Islet of Langerhans (tissue), 1 donor: Measurements from ENCODE around the gene PSMB11.
A peak's percentile ranks its signal among the peaks of the same experiment; 100 is the strongest.
"Not testable (repeated sequence)": the region's sequence is repeated elsewhere in the genome, so short reads cannot be mapped to it uniquely, and the experiment has no call there.

Experiments used
- FAIRE-seq: peaks from one replicate; lab custom pipeline; 2011; peaks lifted over from hg19 to GRCh38; lab: Jason Lieb, UNC

PSMB11 gene

DNA sequence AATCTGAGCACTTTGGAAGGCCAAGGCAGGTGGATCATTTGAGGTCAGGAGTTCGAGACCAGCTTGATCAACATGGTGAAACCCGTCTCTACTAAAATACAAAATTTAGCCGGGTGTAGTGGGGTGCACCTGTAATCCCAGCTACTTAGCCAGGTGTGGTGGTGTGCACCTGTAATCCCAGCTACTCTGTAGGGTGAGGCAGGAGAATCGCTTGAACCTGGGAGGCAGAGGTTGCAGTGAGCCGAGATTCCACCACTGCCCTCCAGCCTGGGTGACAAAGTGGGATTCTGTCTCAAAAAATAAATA is 28.3 kb upstream of the PSMB11 start:
- FAIRE-seq: not testable (repeated sequence)

DNA sequence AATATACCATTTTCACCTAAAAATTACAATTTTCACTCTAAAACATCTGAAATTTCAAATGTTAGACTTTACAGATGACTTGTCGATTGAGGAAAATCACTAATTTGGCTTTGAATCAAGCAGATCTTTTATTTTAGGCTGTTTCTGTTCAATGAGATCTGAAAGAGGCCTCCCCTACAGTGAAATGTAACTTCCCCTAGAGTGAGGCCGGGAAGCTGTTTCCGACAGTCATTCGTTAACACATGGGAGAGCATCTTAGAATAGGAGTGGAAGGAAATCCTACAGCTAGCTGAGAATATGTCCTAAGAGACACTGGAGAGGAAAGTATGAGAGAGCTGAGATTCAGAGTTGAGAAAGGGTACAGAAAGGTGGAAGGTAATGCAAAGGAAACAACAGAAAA is 26.4 kb upstream of the PSMB11 start:
- no peak for FAIRE-seq

DNA sequence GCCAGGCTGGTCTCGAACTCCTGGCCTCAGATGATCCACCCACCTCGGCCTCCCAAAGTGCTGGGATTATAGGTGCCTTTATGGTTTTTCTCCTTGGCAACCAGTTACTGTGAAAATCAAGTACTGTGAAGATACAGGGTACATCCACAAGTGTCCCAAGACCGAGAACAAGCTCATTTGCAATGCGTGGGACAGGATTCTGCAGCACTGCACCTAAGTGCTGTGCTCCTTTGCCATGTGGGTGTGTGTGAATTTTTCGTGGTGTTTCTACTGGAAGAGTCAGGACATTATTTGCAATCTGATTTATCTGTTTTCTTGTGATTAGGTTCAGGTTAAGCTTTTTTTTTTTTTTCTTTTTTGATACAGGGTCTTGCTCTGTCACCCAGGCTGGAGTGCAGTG is 24.9 kb upstream of the PSMB11 start:
- FAIRE-seq: no peak

DNA sequence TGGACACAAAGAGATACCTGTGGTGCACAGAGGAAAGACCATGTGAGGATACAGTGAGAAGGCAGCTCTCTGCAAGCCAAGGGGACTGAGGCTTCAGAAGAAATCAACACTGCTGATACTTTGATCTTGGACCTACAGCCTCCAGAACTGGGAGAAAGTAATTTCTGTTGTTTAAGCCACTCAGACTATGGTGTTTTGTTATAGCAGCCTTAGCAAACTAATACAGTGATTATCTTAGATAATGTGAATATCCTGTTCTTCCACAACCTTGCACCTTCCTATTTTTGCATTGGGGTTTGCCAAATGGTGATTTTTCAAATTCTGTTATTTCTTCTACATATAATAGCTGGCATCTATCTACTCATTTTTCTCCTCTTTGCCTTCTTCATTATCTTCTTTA is 23.9 kb upstream of the PSMB11 start:
- FAIRE-seq: no peak

DNA sequence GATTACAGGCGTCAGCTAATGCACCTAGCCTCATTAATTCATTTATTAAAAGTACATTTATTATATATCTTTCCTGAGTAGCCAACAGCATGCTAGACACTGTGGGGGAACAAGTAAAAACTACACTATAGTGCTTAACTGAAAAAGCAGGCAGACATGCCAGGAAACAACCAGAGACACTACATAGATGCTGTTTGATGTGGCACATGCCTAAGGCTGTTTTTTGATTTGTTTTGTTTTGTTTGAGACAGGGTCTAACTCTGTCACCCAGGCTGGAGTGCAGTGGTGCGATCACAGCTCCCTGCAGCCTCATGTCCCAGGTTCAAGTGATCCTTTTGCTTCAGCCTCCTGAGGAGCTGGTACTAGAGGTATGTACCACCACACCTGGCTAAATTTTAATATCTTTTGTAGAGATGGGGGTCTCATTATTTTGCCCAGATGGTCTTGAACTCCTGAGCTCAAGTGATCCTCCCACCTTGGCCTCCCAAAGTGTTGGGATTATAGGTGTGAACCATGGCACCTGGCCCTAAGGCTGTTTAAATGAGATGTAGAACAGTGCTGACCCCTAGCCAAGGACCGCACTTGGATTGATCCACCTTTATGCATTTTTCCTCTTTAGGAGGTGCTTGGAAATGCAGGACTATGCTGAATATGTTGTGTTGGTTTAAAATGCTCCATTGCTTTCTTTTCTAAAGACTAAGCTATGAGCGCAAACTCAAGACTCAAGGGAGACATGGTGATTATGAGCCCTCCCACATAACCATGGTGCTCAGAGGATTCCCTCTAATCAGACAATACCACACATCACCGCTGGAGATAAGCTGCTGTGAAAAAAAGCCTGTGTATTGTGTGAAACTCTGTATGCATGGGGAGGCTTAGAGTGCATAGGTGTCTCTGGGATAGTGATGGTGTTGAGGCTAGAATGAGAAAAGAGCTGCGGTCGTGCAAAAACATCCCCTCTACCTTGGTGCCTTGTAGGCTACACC is 21.6 kb upstream of the PSMB11 start:
- FAIRE-seq: no peak

DNA sequence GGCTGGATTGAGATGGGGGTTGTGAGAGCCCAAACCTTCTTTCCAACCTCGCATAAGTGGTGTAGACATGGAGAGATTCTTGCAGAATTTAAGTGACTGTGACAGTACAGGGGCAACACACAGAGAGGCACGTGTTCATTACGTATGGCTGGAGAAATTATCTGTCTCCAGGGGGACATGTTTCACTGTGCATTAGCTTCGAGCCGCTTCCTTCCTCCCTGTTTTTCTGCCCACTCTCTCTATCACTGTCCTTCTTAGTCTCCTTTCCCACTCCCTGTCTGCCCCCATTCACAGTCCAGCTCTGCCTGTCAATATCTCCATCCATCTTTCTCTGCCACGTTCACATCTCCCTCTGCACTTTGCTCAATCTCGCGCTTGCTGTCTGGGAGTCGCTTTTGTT is 20.6 kb upstream of the PSMB11 start:
- FAIRE-seq: no peak

DNA sequence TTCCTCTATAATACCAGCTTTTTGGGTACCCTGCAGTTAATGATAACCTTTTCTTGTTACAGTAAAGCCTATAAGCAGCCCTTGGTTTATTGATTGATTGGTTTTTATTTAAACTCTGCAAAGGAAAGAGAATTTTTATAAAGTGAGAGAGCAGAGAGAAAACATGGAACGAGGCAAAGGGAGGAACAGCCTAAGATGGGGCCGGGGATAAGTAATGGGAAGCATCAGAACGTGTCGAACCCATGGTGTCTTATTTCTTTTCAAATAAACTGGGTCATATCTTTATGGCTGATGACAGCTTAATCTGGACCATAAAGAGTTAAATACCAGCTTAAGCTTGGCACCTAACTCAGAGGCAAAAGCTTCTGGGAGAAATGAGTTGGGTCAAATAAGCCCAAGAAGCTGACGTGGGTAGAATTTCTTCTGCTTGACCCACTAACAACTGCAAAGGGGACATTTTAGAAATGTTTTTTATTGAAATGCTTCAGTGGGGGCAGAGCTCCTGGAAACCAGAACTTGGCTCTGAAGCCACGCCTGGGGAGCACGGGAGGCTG is 20.0 kb upstream of the PSMB11 start:
- no peak for FAIRE-seq

DNA sequence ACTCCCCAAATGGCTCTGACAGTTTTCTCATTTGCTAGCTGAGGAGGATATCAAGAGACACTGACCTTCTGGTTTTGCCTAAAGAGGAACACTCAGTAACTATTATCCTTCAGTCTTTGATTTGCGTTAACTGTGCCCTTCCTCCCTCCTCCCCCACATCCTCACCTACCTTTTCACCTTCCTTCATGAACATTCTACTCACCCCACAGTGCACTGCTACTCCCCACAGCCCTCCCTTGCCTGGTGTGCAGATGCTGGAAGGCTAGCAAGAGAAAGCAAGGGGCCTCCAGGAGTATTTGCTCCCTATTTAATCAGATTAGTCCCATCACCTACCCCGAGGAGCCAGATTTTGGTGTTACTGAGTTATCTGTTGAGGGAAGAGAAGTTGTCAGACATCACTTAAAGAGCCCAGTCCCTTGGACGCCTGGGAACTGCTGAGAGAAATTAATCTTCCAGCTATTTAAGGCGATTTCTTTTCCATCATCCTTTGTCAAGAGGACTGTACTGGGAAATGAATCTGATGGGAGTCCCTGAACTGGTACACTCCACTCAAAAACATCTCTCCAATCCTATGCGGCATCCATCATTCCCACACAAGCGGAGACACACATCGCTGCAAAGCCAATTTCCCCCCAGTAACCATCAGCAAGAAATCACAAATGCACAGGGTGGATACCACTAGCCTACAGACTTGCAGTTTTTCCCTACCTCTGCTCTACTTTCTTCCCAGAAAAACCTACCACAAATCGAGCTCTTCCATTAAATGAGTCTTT is 18.8 kb upstream of the PSMB11 start:
- no peak for FAIRE-seq

DNA sequence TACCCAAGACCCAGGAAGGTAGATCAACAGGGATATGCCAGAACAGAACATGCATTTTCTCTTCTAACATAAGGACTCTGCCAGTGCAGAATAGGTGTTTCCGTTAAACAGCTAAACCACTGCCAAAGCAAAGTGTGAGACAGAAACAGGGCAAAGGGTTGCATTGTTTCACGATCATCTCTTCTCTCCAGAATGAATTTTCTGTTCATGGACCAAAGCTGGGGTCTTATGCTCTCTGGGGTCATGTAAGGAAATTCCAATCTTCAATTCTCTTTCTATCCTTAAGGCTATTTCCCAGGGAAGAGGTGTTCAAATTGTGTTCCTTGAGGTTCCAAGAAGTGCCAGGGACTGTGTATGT is 18.2 kb upstream of the PSMB11 start:
- FAIRE-seq: no peak

DNA sequence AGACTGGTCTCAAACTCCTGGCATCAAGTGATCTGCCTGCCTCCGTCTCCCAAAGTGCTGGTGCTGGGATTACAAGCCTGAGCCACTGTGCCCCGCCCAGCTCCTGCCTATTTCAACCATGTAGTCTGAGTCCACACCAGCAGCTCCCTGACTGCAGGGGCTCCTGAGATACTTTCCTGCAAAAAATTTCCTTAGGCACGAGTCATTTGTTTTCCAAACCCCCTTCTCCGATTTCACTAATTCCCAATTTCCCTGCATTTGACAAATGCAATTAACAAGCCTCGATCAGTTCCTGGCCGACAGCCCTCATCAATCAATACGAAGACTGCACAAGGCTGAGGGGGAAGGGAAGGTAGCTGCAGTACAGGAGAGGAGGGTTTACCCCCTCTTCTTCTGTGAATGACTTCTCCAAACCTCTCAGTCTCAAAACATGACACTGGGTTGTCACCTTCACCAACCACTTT is 17.4 kb upstream of the PSMB11 start:
- no peak for FAIRE-seq

DNA sequence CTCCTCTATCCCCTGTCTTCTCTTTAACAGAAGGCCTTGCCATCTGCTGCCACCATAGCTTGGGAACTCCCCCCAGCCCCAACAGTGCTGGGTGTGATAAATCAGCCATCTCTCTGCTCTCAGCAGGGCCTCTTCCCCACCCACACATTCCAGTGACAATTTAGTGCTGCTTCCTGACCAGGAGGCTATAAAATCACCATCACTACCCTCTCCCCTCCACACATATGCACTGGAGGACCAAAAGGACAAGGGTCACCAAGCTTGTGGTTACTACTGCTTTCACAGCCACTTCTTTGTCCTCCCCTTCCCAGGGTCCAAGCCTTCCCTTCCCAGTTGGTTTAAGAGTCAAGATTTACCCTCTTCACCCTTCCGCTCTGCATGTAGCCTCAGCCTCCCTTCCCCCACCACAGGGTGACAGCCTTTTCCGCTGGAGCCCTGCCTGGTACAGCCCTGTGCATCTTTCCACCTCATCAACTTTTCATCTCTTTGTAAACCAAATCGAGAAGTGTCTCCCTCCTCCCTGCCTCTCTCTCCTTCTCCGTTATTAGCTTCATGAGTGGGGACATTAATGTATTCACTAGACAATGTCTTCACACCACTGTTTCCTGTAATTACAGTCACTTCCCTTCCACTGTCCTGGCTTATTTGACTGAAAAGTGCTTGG is 16.7 kb upstream of the PSMB11 start:
- FAIRE-seq: no peak

DNA sequence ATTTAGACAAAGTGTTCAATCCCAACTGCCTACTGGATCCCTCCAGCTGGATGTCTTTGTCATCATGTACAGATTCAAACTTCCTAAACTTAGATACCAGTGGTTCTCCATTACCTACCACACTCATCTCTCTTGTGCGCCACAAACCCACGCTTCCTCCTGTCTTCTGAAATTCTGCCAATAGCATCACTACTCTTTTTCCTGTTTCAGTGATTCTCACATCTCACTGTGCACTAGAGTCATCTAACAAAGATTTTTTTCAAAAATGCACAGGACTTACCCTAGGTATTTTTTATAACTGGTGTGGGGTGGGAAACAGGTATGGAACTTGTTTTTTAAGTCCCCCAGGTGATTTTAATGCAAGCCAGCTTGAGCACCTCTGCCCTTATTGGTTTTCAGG is 13.2 kb upstream of the PSMB11 start:
- FAIRE-seq: no peak

DNA sequence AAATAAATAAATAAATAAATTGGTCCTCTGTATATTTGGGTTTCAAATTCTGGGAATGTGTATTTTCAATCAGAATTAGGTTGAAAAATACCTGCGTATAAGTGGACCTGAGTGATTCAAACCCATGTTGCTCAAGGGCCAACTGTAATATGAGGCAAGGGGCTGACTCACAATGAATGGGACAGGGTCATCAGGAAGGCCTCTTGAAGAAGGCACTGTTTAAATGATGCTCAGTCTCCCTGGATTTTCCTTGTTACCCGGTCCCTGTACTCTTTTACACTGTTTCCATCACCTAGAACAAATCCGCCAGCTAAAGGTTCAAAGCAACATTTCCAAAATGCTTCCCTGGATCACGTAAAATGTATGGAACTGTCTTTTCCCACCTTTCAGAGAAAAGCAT is 11.1 kb upstream of the PSMB11 start:
- FAIRE-seq: no peak

DNA sequence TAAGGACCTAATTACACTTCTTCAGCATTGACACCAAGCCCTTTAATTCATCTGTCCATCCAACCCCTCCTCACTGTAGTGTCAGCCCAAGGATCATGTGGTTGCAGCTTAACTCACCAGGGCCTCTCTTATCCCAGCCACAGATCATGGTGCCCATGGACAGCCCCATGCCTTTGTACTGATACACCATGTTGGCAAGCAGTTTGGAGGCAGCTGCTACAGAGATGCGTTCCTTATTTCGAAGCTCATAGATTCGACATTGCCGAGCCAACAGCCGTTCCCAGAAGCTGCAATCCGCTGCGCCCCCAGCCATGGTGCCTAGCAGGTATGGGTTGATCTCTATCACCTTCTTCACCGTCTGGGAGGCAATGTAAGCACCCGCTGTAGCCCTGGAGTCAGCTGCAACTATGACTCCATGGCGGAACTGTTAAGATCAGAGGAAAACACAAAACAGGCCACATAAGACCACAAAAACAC is 8.7 kb upstream of the PSMB11 start:
- no peak for FAIRE-seq

DNA sequence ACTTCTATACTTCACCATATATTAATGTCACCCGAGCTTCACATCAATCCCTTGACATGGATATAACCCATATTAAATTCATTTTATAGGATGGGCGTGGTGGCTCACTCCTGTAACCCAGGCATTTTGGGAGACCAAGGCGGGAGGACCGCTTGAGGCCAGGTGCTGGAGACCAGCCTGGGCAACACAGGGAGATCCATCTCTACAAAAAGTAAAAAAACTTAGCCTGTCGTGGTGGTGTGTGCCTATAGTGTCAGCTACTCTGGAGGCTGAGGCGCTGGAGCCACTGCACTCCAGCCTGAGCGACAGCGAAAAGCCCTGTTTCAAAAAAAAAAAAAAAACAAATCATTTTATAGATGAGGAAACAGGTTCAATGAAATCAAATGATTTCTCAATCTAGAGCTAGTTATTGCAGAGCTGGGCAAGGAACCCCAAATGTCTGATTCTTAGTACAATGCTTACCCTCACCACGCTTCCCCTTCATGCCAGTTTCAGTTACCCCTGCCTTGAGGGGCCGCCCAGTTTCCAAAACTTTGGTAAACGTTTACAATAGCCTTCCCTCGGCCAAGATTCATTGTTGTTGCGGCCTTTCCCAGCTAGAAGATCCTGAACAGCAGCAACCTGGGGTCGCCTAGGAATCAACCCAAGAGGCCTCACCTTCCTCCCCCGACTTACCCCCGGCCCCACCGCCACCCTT is 8.1 kb upstream of the PSMB11 start:
- FAIRE-seq: no peak

DNA sequence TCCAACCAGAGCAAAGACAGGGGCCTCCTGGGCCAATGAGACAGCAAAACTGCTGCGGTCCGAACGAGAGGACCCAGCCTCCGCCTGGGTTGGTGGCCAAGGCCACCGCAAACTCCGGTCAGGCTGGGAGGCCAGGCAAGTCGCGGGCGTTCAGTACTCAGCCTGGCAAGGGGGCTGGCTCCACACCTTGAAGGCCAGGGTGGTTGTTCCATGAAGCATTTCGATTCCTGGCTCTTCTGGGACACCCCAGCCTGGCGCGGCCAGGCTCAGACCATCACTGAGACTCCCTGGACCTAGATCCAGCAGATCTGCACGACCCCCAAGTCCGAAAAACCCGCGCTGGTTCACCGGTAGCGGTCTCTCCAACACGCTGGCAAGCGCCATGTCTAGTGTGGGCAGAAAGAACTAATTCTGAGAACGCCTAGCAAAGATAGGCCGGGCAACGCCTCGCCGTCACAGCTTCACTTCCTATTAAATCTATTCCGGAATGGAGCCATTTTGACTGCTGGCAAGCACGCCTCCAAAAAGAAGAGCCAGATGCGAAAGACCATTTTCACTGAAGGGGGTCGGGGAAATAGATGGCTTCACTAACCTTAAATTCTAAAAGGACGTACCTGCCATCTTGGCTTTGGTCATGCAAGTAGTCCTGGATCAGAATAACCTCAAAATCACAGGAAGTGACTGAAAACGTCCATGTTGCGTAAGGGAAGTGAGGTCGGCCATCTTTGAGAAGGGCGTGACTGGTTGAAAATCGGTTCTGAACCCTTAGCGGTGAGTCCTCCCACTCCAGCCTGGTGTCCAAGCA is 7.3 kb upstream of the PSMB11 start, which contains the start of gene PSMB5:
Gene PSMB5 (minus strand): TSS at position 403 of the 805 bp plus-strand sequence. CDS start 19 bp downstream, at position 384.
- peak; percentile 78 for FAIRE-seq

DNA sequence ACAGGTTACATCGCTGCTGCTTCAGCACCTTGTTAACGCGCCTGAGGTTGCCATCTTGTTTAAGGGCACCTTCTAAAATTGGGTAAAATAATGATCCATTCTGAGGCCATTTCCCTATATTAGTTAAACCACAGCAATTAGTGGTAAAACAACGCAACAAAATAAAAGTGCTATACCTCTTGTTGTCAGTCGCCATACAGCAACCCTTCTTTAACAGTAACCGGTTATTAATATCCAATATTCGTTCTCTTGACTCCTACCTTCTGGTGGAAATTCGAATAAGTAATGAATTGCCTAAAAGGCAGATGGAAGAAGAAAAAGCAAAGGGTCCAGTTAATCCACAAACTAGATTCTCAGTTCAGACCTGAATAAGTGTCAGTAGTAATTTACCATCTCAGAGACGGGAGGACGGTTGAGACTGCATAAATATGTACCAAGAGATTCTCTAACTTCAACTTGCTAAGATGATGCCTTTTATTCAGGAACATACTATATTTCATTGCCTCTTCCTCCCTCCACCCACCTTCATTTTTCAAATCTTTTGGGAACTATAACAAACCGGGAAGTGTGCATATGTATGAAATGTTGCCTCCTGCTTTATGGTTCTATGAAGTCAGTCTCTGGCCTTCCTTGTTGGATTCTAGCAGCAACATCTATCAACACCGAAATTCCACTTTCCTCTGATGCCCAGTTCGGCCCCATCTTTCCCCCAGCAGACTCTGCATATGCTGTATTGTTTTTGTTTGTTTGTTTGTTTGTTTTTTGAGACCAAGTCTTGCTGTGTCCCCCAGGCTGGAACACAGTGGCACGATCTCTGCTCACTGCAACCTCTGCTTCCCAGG is 6.5 kb upstream of the PSMB11 start:
- no peak for FAIRE-seq

DNA sequence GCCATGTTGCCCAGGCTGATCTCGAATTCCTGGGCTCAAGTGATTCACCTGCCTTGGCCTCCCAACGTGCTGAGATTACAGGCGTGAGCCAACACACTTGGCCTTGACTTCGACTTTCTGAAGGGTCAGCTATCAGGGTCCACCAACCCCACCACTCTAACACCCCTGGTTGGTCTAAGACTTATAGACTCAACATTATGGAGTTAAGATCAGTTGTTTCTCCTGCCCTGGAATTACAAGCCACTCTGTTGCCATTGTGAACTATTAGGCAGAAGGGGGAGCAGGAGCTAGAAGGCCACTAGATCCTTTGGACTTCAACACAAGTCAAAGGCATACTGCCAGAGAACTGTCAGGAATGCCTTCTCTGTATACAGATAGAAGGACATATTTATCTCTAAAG is 1.9 kb upstream of the PSMB11 start:
- FAIRE-seq: no peak

DNA sequence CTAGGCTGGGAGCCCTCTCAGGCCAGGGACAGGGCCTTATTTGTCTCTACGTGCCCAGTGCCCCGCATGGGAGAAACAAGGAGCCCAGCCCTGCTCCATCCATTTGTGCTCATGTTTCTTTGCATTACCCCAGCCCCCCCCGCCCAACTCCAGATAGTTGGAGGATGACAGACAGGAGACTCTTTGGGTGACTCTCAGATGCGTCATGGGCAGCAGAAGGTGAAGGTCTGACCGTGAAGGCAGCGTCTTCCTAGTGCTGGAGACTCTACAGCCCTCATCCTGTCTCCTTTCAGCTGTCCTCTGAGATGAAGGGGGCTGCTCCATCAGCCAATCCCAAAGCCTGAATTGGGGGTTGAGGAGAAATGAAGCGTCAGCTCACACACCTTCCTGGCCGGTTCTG is 283 bp upstream of the PSMB11 start:
- no peak for FAIRE-seq

DNA sequence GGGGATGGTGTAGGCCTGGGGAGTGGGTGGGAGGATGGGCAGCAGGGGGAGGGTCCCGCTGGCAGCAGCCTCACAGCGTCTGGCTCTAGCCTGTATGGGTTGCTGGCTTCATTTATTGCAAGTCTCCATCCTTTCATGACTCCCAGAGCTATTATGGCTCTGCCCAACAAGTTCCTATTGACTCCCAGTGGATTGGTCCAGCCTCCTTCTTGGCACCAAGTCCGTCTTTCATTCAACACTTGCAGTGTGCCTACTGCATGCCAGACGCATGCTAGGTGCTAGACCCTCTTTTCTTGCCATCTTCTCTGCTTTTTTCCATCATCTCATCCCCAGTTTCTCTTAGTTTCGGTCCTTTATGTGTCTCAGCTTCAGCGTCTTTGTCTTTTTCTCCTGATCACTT is 1.1 kb downstream of the PSMB11 start:
- FAIRE-seq: no peak
